Putamen (tissue), 1 donor: ENCODE data around the gene CACNA2D3.

ENCODE experiments used
- DNase-seq: peaks from one replicate; pipeline ENCODE4 v3.0.0-alpha.2; 2016; ENCODE audit warnings: low spot score

CACNA2D3 gene

GRCh38 chr3:54878145-54878544 lies 755.8 kb downstream of the CACNA2D3 start:
- DNase-seq: no peak

- no peak for DNase-seq
Observed at GRCh38 chr3:54882129-54882833, 759.9 kb downstream of the CACNA2D3 start.

- no peak for DNase-seq
Observed at GRCh38 chr3:54888162-54888561, 765.8 kb downstream of the CACNA2D3 start.

- DNase-seq: no peak
Observed at GRCh38 chr3:54888873-54889272, 766.5 kb downstream of the CACNA2D3 start.

GRCh38 chr3:54889731-54890130 lies 767.4 kb downstream of the CACNA2D3 start:
- DNase-seq: no peak

GRCh38 chr3:54891540-54891897 lies 769.2 kb downstream of the CACNA2D3 start:
- DNase-seq: peak; percentile 35

GRCh38 chr3:54892168-54892567 lies 769.8 kb downstream of the CACNA2D3 start:
- DNase-seq: no peak

- no peak for DNase-seq
Observed at GRCh38 chr3:54895613-54896012, 773.3 kb downstream of the CACNA2D3 start.

GRCh38 chr3:54897028-54897711 lies 774.8 kb downstream of the CACNA2D3 start:
- DNase-seq: no peak

GRCh38 chr3:54899273-54899672 lies 776.9 kb downstream of the CACNA2D3 start:
- DNase-seq: no peak

GRCh38 chr3:54900838-54901591 lies 778.7 kb downstream of the CACNA2D3 start:
- no peak for DNase-seq

- DNase-seq: no peak
Observed at GRCh38 chr3:54901906-54902685, 779.7 kb downstream of the CACNA2D3 start.

- no peak for DNase-seq
Observed at GRCh38 chr3:54905261-54905888, 783.0 kb downstream of the CACNA2D3 start.

- no peak for DNase-seq
Observed at GRCh38 chr3:54905920-54906319, 783.6 kb downstream of the CACNA2D3 start.

GRCh38 chr3:54906763-54907162 lies 784.4 kb downstream of the CACNA2D3 start:
- no peak for DNase-seq

- no peak for DNase-seq
Observed at GRCh38 chr3:54909191-54909590, 786.8 kb downstream of the CACNA2D3 start.

GRCh38 chr3:54914180-54914579 lies 791.8 kb downstream of the CACNA2D3 start:
- no peak for DNase-seq

- DNase-seq: no peak
Observed at GRCh38 chr3:54915181-54915580, 792.8 kb downstream of the CACNA2D3 start.

GRCh38 chr3:54915976-54916375 lies 793.6 kb downstream of the CACNA2D3 start:
- DNase-seq: peak; percentile 33

GRCh38 chr3:54916732-54917131 lies 794.4 kb downstream of the CACNA2D3 start:
- DNase-seq: no peak

- no peak for DNase-seq
Observed at GRCh38 chr3:54917174-54917573, 794.8 kb downstream of the CACNA2D3 start.

GRCh38 chr3:54917862-54918261 lies 795.5 kb downstream of the CACNA2D3 start:
- DNase-seq: no peak
